Endodermal cell (in vitro differentiated cells): ENCODE data around the gene RHBDL1. TPM values are rescaled to one million over a fixed set of nuclear protein-coding genes. Genes with fewer than 3 reads are reported as not detected.

Experiments used
- DNase-seq: peaks from one replicate; pipeline ENCODE4 v3.0.0-alpha.2; 2017
- H3K27ac ChIP-seq: 2 replicates; pipeline ENCODE4 v1.5.1; 2013; ENCODE audit warnings: mild to moderate bottlenecking, low read depth, low read length, moderate library complexity
- H3K27me3 ChIP-seq: 2 replicates; pipeline ENCODE4 v1.6.1; 2013; ENCODE audit warnings: mild to moderate bottlenecking, low read length, moderate library complexity; ENCODE audit not compliant: insufficient read depth, control insufficient read depth, poor library complexity, severe bottlenecking
- H3K36me3 ChIP-seq: 2 replicates; pipeline ENCODE4 v1.7.0; 2013; ENCODE audit warnings: mild to moderate bottlenecking, low read length, moderate library complexity; ENCODE audit not compliant: control insufficient read depth, insufficient read depth
- H3K4me1 ChIP-seq: one replicate; pipeline ENCODE4 v1.7.0; 2013; ENCODE audit warnings: low read length; ENCODE audit not compliant: control insufficient read depth, insufficient read depth
- H3K4me3 ChIP-seq: 2 replicates; pipeline ENCODE4 v1.5.1; 2013; ENCODE audit warnings: mild to moderate bottlenecking, low read length, moderate library complexity
- H3K9ac ChIP-seq: 2 replicates; pipeline ENCODE4 v1.6.1; 2013; ENCODE audit warnings: mild to moderate bottlenecking, low read length, moderate library complexity; ENCODE audit not compliant: poor library complexity, severe bottlenecking; ENCODE audit errors: extremely low read depth
- H3K9me3 ChIP-seq: 2 replicates; pipeline ENCODE4 v1.6.1; 2013; ENCODE audit warnings: mild to moderate bottlenecking, low read length, moderate library complexity; ENCODE audit not compliant: control insufficient read depth
- H3K27ac Mint-ChIP-seq: 2 replicates; pipeline ENCODE4 v1.8.0; 2020; ENCODE audit warnings: mixed read lengths
- H3K27me3 Mint-ChIP-seq: 2 replicates; pipeline ENCODE4 v1.8.0; 2021; ENCODE audit warnings: mild to moderate bottlenecking, mixed read lengths; ENCODE audit not compliant: insufficient read depth
- H3K36me3 Mint-ChIP-seq: 2 replicates; pipeline ENCODE4 v1.8.0; 2020; ENCODE audit warnings: low read depth, mixed read lengths
- H3K4me1 Mint-ChIP-seq: 2 replicates; pipeline ENCODE4 v1.8.0; 2020; ENCODE audit warnings: mixed read lengths
- H3K4me3 Mint-ChIP-seq: 2 replicates; pipeline ENCODE4 v1.8.0; 2020; ENCODE audit warnings: mild to moderate bottlenecking, moderate library complexity, mixed read lengths
- H3K9me3 Mint-ChIP-seq: 2 replicates; pipeline ENCODE4 v1.8.0; 2020; ENCODE audit warnings: mild to moderate bottlenecking, mixed read lengths
- CTCF ChIP-seq: fragments of 200-600 bp; sonication (generic); conservative IDR thresholded peaks from 2 replicates; pipeline ENCODE4 v1.5.0; 2021; ENCODE audit warnings: antibody characterized with exemption, mild to moderate bottlenecking
- WGBS, 2 experiments: methylation state at CpG; one replicate each; pipeline versions ENCODE4 v1.1.5 to v1.1.7; 2013; ENCODE audit warnings: missing lambda C conversion rate in 2 of 2, mixed read lengths in 1 of 2; ENCODE audit not compliant: insufficient coverage in 1 of 2, insufficient read length in 1 of 2; 5-methylcytosine and 5-hydroxymethylcytosine counted together
- total RNA-seq, 2 donors: library from RNA; stranded (reverse); fragmentation: NEBNext Ultra II Directional in 1 of 2; extraction: Animal tissue kit (Norgen Biotek cat#: 25700) in 1 of 2; gene quantifications; 2 replicates in 1 of 2; 3 replicates in 1 of 2; pipeline ENCODE4 v1.2.1, GENCODE V29; 2021

RHBDL1 gene
- total RNA-seq, 2 donors from 2014 or later: 3.7 to 5.1 TPM

GRCh38 chr16:705431-706188 is 30.1 kb downstream of the RHBDL1 start, which contains the start of gene FBXL16:
Gene FBXL16, minus strand, starts transcription at chr16:705801. Its CDS starts 8,396 bp downstream, at chr16:697405.
- no peaks in the 10 kb centered on the region for H3K4me1 Mint-ChIP-seq
- H3K4me1 ChIP-seq: no peaks in the 10 kb centered on the region
- TF ChIP-seq CTCF: no peak
- peak; percentile 68 for DNase-seq
- no peaks in the 10 kb centered on the region for H3K36me3 Mint-ChIP-seq
- H3K4me3 ChIP-seq: no peak within 1 kb of the TSS
- peak within 1 kb of the TSS; percentile 48 for H3K4me3 Mint-ChIP-seq
- peaks cover 88% of the 10 kb centered on the region for H3K27me3 Mint-ChIP-seq
- H3K9ac ChIP-seq: no peak within 1 kb of the TSS
- H3K9me3 Mint-ChIP-seq: no peaks in the 10 kb centered on the region
- WGBS, 2 experiments: 0 to 1% methylated on average over 17 to 102 of the region's 115 CpGs
- H3K9me3 ChIP-seq: no peaks in the 10 kb centered on the region
- H3K27ac ChIP-seq: no peak within 1 kb of the TSS
- no peaks in the 10 kb centered on the region for H3K36me3 ChIP-seq
- H3K27ac Mint-ChIP-seq: no peak within 1 kb of the TSS
- peaks cover 92% of the 10 kb centered on the region for H3K27me3 ChIP-seq

GRCh38 chr16:706189-707061 is 31.0 kb downstream of the RHBDL1 start:
- Mint-ChIP-seq H3K36me3 (no peaks in the 10 kb centered on the region), H3K4me1 (no peaks in the 10 kb centered on the region), H3K27ac (no peak overlapping the region), H3K4me3 (peak overlapping the region; percentile 48), H3K9me3 (no peaks in the 10 kb centered on the region), H3K27me3 (peaks cover 84% of the 10 kb centered on the region)
- no peak overlapping the region for H3K9ac ChIP-seq
- H3K4me3 ChIP-seq: no peak overlapping the region
- no peak overlapping the region for H3K27ac ChIP-seq
- peak; percentile 70 for DNase-seq
- WGBS, 2 experiments: 8 to 12% methylated on average over 20 to 49 of the region's 49 CpGs
- H3K4me1 ChIP-seq: no peaks in the 10 kb centered on the region
- H3K9me3 ChIP-seq: no peaks in the 10 kb centered on the region
- no peaks in the 10 kb centered on the region for H3K36me3 ChIP-seq
- TF ChIP-seq CTCF: no peak
- H3K27me3 ChIP-seq: peaks cover 92% of the 10 kb centered on the region

- Mint-ChIP-seq H3K27me3 (peaks cover 82% of the 10 kb centered on the region), H3K9me3 (no peaks in the 10 kb centered on the region), H3K27ac (no peak overlapping the region), H3K4me1 (no peaks in the 10 kb centered on the region), H3K4me3 (peak overlapping the region; percentile 48), H3K36me3 (no peaks in the 10 kb centered on the region)
- DNase-seq: no peak
- no peak for TF ChIP-seq CTCF
- WGBS, 2 experiments: 39 to 49% methylated on average over 12 to 14 of the region's 14 CpGs
- Histone ChIP-seq H3K27ac (no peak overlapping the region), H3K4me1 (no peaks in the 10 kb centered on the region), H3K9me3 (no peaks in the 10 kb centered on the region), H3K4me3 (no peak overlapping the region), H3K27me3 (peaks cover 87% of the 10 kb centered on the region), H3K36me3 (no peaks in the 10 kb centered on the region), H3K9ac (no peak overlapping the region)
Observed at GRCh38 chr16:707062-707538, 31.6 kb downstream of the RHBDL1 start.
